ENCODE data around the gene RNF208. TPM values are rescaled to one million over a fixed set of nuclear protein-coding genes. Genes with fewer than 3 reads are reported as not detected.

RNF208 gene
- total and polyA plus RNA-seq, 3 donors from 2014 or later, result 3.0 to 7.7 (median 4.1) TPM

DNA sequence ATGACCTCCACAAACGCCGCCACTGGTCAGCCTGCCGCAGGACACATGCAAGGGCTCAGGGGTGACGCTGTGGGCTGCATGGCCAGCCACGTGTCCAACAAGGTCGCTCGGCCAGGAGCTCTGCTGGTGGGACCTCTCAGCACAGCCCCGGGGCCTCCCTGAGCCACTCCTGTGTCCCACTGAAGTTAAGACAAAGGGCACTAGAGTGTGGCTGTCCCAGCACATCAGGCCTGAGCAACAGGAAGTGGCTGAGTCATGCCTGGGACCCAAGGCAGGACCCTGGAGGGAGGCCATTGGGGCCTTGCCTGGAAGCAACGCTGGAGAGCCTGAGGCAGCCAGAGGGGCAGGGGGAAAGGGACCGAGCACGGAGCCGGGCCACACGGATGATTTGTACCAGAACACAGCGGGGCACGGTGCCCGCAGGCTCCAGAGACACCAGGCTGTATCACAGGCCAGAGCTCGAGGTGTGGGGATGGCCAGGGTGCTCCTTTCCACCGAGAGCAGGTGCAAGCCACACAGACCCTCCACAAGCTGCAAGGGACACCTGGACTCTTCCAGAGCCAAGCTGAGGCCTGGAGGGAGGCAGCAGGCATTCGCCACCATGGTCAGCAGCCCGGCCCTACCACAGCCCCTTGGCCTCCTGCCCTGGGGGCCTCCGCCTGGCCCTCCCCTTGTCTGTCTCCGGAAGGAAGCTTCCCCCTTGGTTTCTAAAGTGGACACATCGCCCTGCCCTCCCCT is 43.7 kb downstream of the RNF208 start:
- H3K27ac ChIP-seq, result no peak overlapping the region
- no peak for TF ChIP-seq POLR2A (IDR thresholded peaks at IDR 0.05)
- TF ChIP-seq, protein P1, sequence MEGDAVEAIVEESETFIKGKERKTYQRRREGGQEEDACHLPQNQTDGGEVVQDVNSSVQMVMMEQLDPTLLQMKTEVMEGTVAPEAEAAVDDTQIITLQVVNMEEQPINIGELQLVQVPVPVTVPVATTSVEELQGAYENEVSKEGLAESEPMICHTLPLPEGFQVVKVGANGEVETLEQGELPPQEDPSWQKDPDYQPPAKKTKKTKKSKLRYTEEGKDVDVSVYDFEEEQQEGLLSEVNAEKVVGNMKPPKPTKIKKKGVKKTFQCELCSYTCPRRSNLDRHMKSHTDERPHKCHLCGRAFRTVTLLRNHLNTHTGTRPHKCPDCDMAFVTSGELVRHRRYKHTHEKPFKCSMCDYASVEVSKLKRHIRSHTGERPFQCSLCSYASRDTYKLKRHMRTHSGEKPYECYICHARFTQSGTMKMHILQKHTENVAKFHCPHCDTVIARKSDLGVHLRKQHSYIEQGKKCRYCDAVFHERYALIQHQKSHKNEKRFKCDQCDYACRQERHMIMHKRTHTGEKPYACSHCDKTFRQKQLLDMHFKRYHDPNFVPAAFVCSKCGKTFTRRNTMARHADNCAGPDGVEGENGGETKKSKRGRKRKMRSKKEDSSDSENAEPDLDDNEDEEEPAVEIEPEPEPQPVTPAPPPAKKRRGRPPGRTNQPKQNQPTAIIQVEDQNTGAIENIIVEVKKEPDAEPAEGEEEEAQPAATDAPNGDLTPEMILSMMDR (IDR thresholded peaks at IDR 0.05), result no peak
- intact Hi-C loops (cut with DNase I; ENCODE audit: low total_unique reads), result no loop called here
- WGBS, 2 donors, result 90 to 93% methylated on average over 11 to 23 of the region's 23 CpGs
- H3K4me3 ChIP-seq, result no peak overlapping the region
- no peaks in the 10 kb centered on the region for H3K4me1 ChIP-seq
- H3K9me3 ChIP-seq, result no peaks in the 10 kb centered on the region
- H3K27me3 ChIP-seq, result no peaks in the 10 kb centered on the region
- H3K36me3 ChIP-seq (ENCODE audit: low read depth, missing control alignments), result no peaks in the 10 kb centered on the region
- no peak for DNase-seq

DNA sequence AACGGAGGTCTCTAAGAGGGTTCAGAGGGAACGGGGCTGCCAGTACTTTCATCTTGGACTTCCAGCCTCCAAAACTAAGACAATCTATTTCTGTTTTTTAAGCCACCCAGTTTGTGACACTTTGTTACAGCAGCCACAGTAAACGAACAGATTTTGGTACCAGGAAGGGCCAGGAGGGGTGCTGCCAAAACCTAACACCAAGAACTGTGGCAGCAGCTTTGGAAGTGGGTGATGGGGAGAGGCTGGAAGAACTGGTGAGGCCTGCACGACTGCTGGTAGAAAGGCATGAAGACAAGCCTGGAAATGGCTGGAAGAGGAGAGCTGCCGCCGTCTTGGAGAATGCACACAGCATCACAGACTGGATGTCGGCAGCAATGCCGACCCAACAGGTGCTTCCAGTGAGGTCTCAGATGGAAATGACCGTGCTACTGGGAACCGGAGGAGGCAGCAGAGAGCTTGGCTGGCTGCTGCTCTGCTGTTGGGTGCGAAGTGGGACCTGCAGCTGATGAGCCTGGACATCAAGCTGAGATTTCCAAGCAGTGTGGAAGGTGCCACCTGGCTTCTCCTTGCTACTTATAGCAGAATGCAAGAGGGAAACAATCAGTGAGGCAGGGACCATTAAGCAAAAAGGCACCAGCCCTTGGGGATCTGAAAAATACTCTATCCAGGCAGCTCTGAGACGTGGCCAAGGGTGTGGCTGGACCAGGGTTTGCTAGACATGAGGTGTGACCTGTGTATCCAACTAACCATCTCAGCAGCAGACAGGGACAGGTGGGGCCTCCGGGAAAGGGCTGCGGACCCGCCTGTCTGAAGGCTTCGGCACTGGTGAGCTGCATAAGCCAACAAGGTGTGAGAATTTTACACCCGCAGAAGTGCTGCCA is 45.5 kb downstream of the RNF208 start:
- TF ChIP-seq, protein P1 (IDR thresholded peaks at IDR 0.05), result no peak
- no peak for TF ChIP-seq POLR2A (IDR thresholded peaks at IDR 0.05)
- Histone ChIP-seq H3K27me3 (no peaks in the 10 kb centered on the region), H3K4me3 (no peak overlapping the region), H3K4me1 (no peaks in the 10 kb centered on the region), H3K9me3 (no peaks in the 10 kb centered on the region), H3K36me3 (ENCODE audit: low read depth, missing control alignments) (no peaks in the 10 kb centered on the region), H3K27ac (no peak overlapping the region)
- 68 to 72% methylated on average over 17 of the region's 17 CpGs for WGBS, 2 donors
- intact Hi-C loops (cut with DNase I; ENCODE audit: low total_unique reads), result no loop called here
- DNase-seq, result peak; percentile 48

DNA sequence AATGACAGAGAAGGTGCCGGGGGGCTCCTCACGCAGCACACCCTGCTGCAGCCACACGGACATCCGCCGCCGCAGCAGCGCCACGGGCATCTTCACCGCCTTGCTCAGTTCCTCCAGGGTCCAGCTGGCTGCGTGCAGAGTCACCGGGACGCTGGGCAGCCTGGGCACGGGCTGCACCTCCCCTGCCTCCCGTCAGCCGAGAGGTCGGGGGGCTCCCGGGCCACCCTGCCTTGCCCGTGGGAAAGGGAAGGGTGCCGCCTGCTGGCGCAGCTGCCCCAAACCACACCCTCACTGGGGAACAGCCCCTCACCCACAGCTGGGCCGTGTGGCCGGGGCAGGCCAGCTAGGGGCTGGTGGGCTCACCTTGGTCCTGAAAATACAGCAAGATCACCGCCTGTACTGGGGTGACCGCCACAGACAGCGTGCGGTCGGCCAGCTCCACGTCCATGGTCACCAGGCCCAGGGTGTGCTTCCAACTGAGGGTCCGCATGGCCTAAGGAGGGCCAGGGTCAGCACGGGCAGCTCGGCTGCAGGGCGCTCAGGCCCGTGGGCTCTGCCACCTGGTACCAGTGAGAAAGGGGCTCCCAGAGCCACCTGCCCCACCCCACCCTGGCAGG is 46.6 kb downstream of the RNF208 start:
- no peak for TF ChIP-seq POLR2A (IDR thresholded peaks at IDR 0.05)
- TF ChIP-seq, protein P1 (IDR thresholded peaks at IDR 0.05), result no peak
- no peak for DNase-seq
- no peaks in the 10 kb centered on the region for H3K4me1 ChIP-seq
- H3K4me3 ChIP-seq, result no peak overlapping the region
- no peaks in the 10 kb centered on the region for H3K27me3 ChIP-seq
- H3K9me3 ChIP-seq, result no peaks in the 10 kb centered on the region
- H3K36me3 ChIP-seq (ENCODE audit: low read depth, missing control alignments), result no peaks in the 10 kb centered on the region
- WGBS, 2 donors, result 53 to 60% methylated on average over 20 to 32 of the region's 33 CpGs
- intact Hi-C loops (cut with DNase I; ENCODE audit: low total_unique reads), result no loop called here
- no peak overlapping the region for H3K27ac ChIP-seq

DNA sequence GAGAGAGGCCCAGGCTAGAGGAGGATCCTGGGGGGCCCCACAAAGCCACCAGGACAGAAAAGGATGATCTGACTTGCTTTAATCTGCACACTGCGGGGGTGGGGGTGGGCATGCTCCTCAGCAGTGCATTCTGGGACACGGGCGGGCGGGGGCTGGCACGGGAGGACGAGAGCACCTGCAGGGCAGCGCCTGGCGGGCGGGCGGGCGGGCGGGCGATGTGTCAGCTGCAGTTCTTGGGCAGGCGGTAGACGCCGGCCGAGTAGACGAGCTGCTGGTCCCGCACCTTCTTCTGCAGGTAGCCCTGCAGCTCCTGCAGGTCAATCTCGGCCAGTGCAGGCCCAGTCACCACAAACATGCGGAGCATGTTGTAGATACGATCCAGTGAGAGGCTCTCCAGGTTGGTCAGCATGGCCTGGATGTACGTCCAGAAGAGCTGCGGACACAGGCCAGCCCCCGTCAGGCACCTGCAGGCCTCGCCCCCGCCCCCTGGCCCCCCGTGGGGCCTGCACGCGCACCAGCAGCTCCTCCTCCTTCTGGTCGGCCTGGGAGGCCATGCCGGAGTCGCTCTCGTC is 47.2 kb downstream of the RNF208 start:
- no peak overlapping the region for H3K4me3 ChIP-seq
- TF ChIP-seq, protein P1 (IDR thresholded peaks at IDR 0.05), result no peak
- TF ChIP-seq POLR2A (IDR thresholded peaks at IDR 0.05), result no peak
- no peaks in the 10 kb centered on the region for H3K9me3 ChIP-seq
- no peaks in the 10 kb centered on the region for H3K36me3 ChIP-seq (ENCODE audit: low read depth, missing control alignments)
- no peak for DNase-seq
- H3K4me1 ChIP-seq, result no peaks in the 10 kb centered on the region
- intact Hi-C loops (cut with DNase I; ENCODE audit: low total_unique reads), result no loop called here
- H3K27ac ChIP-seq, result no peak overlapping the region
- no peaks in the 10 kb centered on the region for H3K27me3 ChIP-seq
- WGBS, 2 donors, result 72% methylated on average over 23 of the region's 34 CpGs; no CpG with 5 or more reads in 1 of the 2 donors

All from testis (tissue), 3 donors.